Measurements from ENCODE around the gene MYH15. TPM values are rescaled to one million over a fixed set of nuclear protein-coding genes. Genes with fewer than 3 reads are reported as not detected.

MYH15 gene
- total and polyA plus RNA-seq, 8 donors: 0.05 to 0.37 (median 0.11) TPM; not detected in 4

DNA sequence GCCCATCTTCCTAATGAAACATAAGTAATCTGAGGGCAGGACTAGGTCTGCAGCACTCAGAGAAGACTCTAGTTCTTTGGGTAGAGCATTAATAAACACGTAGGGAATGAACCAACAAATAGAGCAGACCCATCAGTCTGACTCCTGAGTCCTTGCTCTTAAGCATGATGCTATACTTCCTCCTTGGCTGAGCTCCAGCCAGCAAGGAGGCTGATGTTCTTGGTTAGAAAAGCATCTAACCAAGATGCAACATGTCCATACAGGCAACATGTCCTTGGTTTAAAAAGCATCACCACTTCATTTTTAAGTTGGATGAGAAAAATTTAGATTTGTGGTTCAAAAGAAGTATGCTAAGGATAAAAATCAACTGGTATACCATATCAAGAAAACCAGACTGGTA lies 8.5 kb upstream of the MYH15 start:
- no peaks in the 10 kb centered on the region for H3K36me3 ChIP-seq
- H3K27ac ChIP-seq: no peak overlapping the region
- 42 to 59% (median 51%) methylated on average over 1 of the region's 1 CpG for WGBS, 5 donors
- no peaks in the 10 kb centered on the region for H3K27me3 ChIP-seq
- peak in 1 of 2 donors; percentile 21 for DNase-seq
- no peak for TF ChIP-seq EP300 (IDR thresholded peaks at IDR 0.05)
- no peak for TF ChIP-seq POLR2AphosphoS5 (IDR thresholded peaks at IDR 0.05)
- TF ChIP-seq POLR2A (IDR thresholded peaks at IDR 0.05): no peak
- TF ChIP-seq, protein P1, sequence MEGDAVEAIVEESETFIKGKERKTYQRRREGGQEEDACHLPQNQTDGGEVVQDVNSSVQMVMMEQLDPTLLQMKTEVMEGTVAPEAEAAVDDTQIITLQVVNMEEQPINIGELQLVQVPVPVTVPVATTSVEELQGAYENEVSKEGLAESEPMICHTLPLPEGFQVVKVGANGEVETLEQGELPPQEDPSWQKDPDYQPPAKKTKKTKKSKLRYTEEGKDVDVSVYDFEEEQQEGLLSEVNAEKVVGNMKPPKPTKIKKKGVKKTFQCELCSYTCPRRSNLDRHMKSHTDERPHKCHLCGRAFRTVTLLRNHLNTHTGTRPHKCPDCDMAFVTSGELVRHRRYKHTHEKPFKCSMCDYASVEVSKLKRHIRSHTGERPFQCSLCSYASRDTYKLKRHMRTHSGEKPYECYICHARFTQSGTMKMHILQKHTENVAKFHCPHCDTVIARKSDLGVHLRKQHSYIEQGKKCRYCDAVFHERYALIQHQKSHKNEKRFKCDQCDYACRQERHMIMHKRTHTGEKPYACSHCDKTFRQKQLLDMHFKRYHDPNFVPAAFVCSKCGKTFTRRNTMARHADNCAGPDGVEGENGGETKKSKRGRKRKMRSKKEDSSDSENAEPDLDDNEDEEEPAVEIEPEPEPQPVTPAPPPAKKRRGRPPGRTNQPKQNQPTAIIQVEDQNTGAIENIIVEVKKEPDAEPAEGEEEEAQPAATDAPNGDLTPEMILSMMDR (IDR thresholded peaks at IDR 0.05): no peak
- H3K4me1 ChIP-seq: no peaks in the 10 kb centered on the region
- intact Hi-C loops (cut with DNase I; ENCODE audit: low total_unique reads): no loop called here
- H3K4me3 ChIP-seq: no peak overlapping the region
- no peaks in the 10 kb centered on the region for H3K9me3 ChIP-seq

GRCh38 chr3:108516881-108517280 lies 6.5 kb upstream of the MYH15 start:
- Histone ChIP-seq H3K27ac (no peak overlapping the region), H3K4me1 (no peaks in the 10 kb centered on the region), H3K36me3 (no peaks in the 10 kb centered on the region), H3K9me3 (no peaks in the 10 kb centered on the region), H3K27me3 (no peaks in the 10 kb centered on the region), H3K4me3 (no peak overlapping the region)
- no peak for TF ChIP-seq POLR2AphosphoS5 (IDR thresholded peaks at IDR 0.05)
- no peak for TF ChIP-seq EP300 (IDR thresholded peaks at IDR 0.05)
- TF ChIP-seq, protein P1 (IDR thresholded peaks at IDR 0.05): no peak
- TF ChIP-seq POLR2A (IDR thresholded peaks at IDR 0.05): no peak
- intact Hi-C loops (cut with DNase I; ENCODE audit: low total_unique reads): no loop called here
- WGBS, 5 donors: 75 to 87% (median 84%) methylated on average over 2 of the region's 2 CpGs
- no peak for DNase-seq

DNA sequence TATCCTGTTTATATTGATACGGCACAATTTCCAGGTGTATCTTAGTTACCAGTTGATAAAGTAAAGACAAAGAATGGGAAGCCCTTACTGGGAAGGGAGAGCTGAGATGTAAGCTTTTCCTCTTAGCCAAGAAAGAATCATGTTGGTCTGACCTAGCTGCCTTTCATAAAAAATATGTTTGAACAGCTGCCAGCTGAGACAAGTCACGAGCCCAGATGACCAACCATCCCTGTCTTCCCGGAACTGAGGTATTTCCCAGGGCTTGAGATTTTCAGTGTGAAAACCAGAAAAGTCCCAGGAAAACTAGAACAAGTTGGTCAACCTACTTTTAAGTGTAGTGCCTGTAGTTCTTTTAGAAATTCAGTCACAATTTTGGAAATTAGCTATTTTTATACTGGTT lies 3.6 kb upstream of the MYH15 start:
- Histone ChIP-seq H3K36me3 (no peaks in the 10 kb centered on the region), H3K27me3 (no peaks in the 10 kb centered on the region), H3K4me3 (no peak overlapping the region), H3K27ac (no peak overlapping the region), H3K9me3 (no peaks in the 10 kb centered on the region), H3K4me1 (no peaks in the 10 kb centered on the region)
- intact Hi-C loops (cut with DNase I; ENCODE audit: low total_unique reads): no loop called here
- TF ChIP-seq POLR2AphosphoS5 (IDR thresholded peaks at IDR 0.05): no peak
- no peak for TF ChIP-seq POLR2A (IDR thresholded peaks at IDR 0.05)
- no peak for TF ChIP-seq EP300 (IDR thresholded peaks at IDR 0.05)
- TF ChIP-seq, protein P1 (IDR thresholded peaks at IDR 0.05): no peak
- 54 to 67% (median 62%) methylated on average over 3 of the region's 3 CpGs for WGBS, 5 donors
- DNase-seq: no peak

- no peak for DNase-seq
- Histone ChIP-seq H3K4me3 (no peak overlapping the region), H3K9me3 (no peaks in the 10 kb centered on the region), H3K27ac (no peak overlapping the region), H3K27me3 (no peaks in the 10 kb centered on the region), H3K36me3 (no peaks in the 10 kb centered on the region), H3K4me1 (no peaks in the 10 kb centered on the region)
- TF ChIP-seq, protein P1 (IDR thresholded peaks at IDR 0.05): no peak
- intact Hi-C loops (cut with DNase I; ENCODE audit: low total_unique reads): no loop called here
- 67 to 81% (median 72%) methylated on average over 2 of the region's 2 CpGs for WGBS, 5 donors
These were observed 2.3 kb upstream of the MYH15 start for GRCh38 chr3:108512671-108513070.

GRCh38 chr3:108511490-108511889 lies 1.1 kb upstream of the MYH15 start:
- H3K9me3 ChIP-seq: no peaks in the 10 kb centered on the region
- no peaks in the 10 kb centered on the region for H3K4me1 ChIP-seq
- no peak overlapping the region for H3K27ac ChIP-seq
- H3K4me3 ChIP-seq: no peak overlapping the region
- no peak for DNase-seq
- intact Hi-C loops (cut with DNase I; ENCODE audit: low total_unique reads): no loop called here
- H3K27me3 ChIP-seq: no peaks in the 10 kb centered on the region
- H3K36me3 ChIP-seq: no peaks in the 10 kb centered on the region
- TF ChIP-seq POLR2AphosphoS5 (IDR thresholded peaks at IDR 0.05) (no peak), POLR2A (IDR thresholded peaks at IDR 0.05) (no peak), EP300 (IDR thresholded peaks at IDR 0.05) (no peak)
- TF ChIP-seq, protein P1 (IDR thresholded peaks at IDR 0.05): no peak
